HG03280 (cell line): ENCODE results near the gene TSPAN32.
"Not testable (repeated sequence)": the region's sequence is repeated elsewhere in the genome, so short reads cannot be mapped to it uniquely, and the experiment has no call there.

ENCODE experiments used
- ATAC-seq: cut with Tn5 transposase; IDR thresholded peaks from one replicate; pipeline ENCODE4 v1.9.1; 2021; ENCODE audit warnings: mild to moderate bottlenecking, moderate library complexity; ENCODE audit not compliant: unreplicated experiment

Gene TSPAN32

GRCh38 chr11:2332569-2332968 lies 30.8 kb downstream of the TSPAN32 start:
- not testable (repeated sequence) for ATAC-seq

GRCh38 chr11:2333486-2334205 lies 31.8 kb downstream of the TSPAN32 start:
- ATAC-seq: not testable (repeated sequence)

- ATAC-seq: not testable (repeated sequence)
These were observed 33.5 kb downstream of the TSPAN32 start for GRCh38 chr11:2335286-2335685.

- not testable (repeated sequence) for ATAC-seq
These were observed 36.9 kb downstream of the TSPAN32 start for GRCh38 chr11:2338760-2339159.

- ATAC-seq: no peak
These were observed 40.7 kb downstream of the TSPAN32 start for GRCh38 chr11:2342557-2342956.

- ATAC-seq: no peak
These were observed 41.2 kb downstream of the TSPAN32 start for GRCh38 chr11:2342981-2343380.

- no peak for ATAC-seq
These were observed 41.7 kb downstream of the TSPAN32 start for GRCh38 chr11:2343502-2343901.

- ATAC-seq: no peak
These were observed 43.2 kb downstream of the TSPAN32 start for GRCh38 chr11:2345050-2345449.

- no peak for ATAC-seq
These were observed 44.2 kb downstream of the TSPAN32 start for GRCh38 chr11:2346014-2346413.

- no peak for ATAC-seq
These were observed 44.9 kb downstream of the TSPAN32 start for GRCh38 chr11:2346586-2347307.

- no peak for ATAC-seq
These were observed 45.6 kb downstream of the TSPAN32 start for GRCh38 chr11:2347308-2347830.

GRCh38 chr11:2348986-2349385 lies 47.2 kb downstream of the TSPAN32 start:
- no peak for ATAC-seq

- no peak for ATAC-seq
These were observed 49.9 kb downstream of the TSPAN32 start for GRCh38 chr11:2351701-2352100.

- no peak for ATAC-seq
These were observed 50.6 kb downstream of the TSPAN32 start for GRCh38 chr11:2352420-2352819.

GRCh38 chr11:2355000-2355644 lies 53.3 kb downstream of the TSPAN32 start:
- ATAC-seq: no peak

- ATAC-seq: no peak
These were observed 55.4 kb downstream of the TSPAN32 start for GRCh38 chr11:2357246-2357645.

GRCh38 chr11:2357651-2358050 lies 55.8 kb downstream of the TSPAN32 start:
- ATAC-seq: not testable (repeated sequence)

- no peak for ATAC-seq
These were observed 57.1 kb downstream of the TSPAN32 start for GRCh38 chr11:2358754-2359442.

- no peak for ATAC-seq
These were observed 57.7 kb downstream of the TSPAN32 start for GRCh38 chr11:2359557-2359956.

GRCh38 chr11:2360081-2360642 lies 58.3 kb downstream of the TSPAN32 start:
- no peak for ATAC-seq

- no peak for ATAC-seq
These were observed 59.8 kb downstream of the TSPAN32 start for GRCh38 chr11:2361565-2361964.
